K562 (cell line): ENCODE measurements around the gene TMEM191B. TPM values are rescaled to one million over a fixed set of nuclear protein-coding genes. Genes with fewer than 3 reads are reported as not detected.
"Not testable (repeated sequence)": the region's sequence is repeated elsewhere in the genome, so short reads cannot be mapped to it uniquely, and the experiment has no call there.

Source experiments
- ATAC-seq: fragments of 200-7000 bp; cut with Tn5 transposase; 3 replicates; pipeline ENCODE4 v1.9.1; 2020; ENCODE audit warnings: moderate library complexity
- BruUV-seq: library from RNA; stranded (reverse); fragments of 400-500 nt; replicated peaks from 2 replicates; lab custom pipeline; 2021; lab: Mats Ljungman, UMichigan
- CTCF ChIA-PET: fragments of 300-600 bp; formaldehyde crosslinking; extraction: SDS; loops from one replicate; lab custom pipeline; 2021; ENCODE audit warnings: low intra/inter-chr PET ratio; lab: Yijun Ruan, JAX
- POLR2A ChIA-PET: fragments of 300-600, 350-650 bp; sonication (Branson Sonifier 250); formaldehyde crosslinking; extraction: SDS; loops from one replicate; lab custom pipeline; 2021; ENCODE audit warnings: antibody characterized with exemption, inconsistent platforms; lab: Yijun Ruan, JAX
- DNase-seq, 4 experiments: peaks; one replicate each; pipeline versions ENCODE4 v3.0.0 to v3.0.0-alpha.2; 2011 to 2018; ENCODE audit warnings: low spot score in 3 of 4, mixed read lengths in 3 of 4; ENCODE audit errors: extremely low read depth in 1 of 4
- FAIRE-seq: peaks from 2 replicates; lab custom pipeline; 2011; peaks lifted over from hg19 to GRCh38; lab: Jason Lieb, UNC
- H2AFZ ChIP-seq: 2 replicates; pipeline ENCODE4 v1.6.0; 2011; ENCODE audit warnings: low read depth, low read length, control low read depth, inconsistent platforms
- H3K27ac ChIP-seq: fragments of 200-600 bp; 3 replicates; pipeline ENCODE4 v1.8.0; 2011; ENCODE audit warnings: low read depth, mild to moderate bottlenecking, control low read depth, inconsistent platforms, low read length, moderate library complexity, mixed read lengths; ENCODE audit errors: extremely low read depth
- H3K27me3 ChIP-seq, 2 experiments: fragments of 300-600 bp in 1 of 2; 2 replicates in 1 of 2; 3 replicates in 1 of 2; pipeline versions ENCODE4 v1.6.0 to v1.8.0; 2011; ENCODE audit warnings: inconsistent platforms in 2 of 2, low read length in 2 of 2, mild to moderate bottlenecking in 1 of 2, mixed read lengths in 1 of 2, moderate library complexity in 1 of 2; ENCODE audit not compliant: control insufficient read depth in 2 of 2, insufficient read depth in 2 of 2
- H3K36me3 ChIP-seq: fragments of 300-600 bp; 3 replicates; pipeline ENCODE4 v1.8.0; 2011; ENCODE audit warnings: mild to moderate bottlenecking, low read length, inconsistent platforms; ENCODE audit not compliant: control insufficient read depth, insufficient read depth
- H3K4me1 ChIP-seq, 2 experiments: fragments of 200-600 bp in 1 of 2; replicated peaks in 1 of 2; 2 replicates in 1 of 2; 3 replicates in 1 of 2; pipeline versions ENCODE4 v1.5.1 to v1.8.0; 2011; ENCODE audit warnings: inconsistent platforms in 2 of 2, low read length in 2 of 2, mild to moderate bottlenecking in 1 of 2, mixed read lengths in 1 of 2, moderate library complexity in 1 of 2; ENCODE audit not compliant: control insufficient read depth in 2 of 2, insufficient read depth in 2 of 2
- H3K4me2 ChIP-seq: 2 replicates; pipeline ENCODE4 v1.6.1; 2011; ENCODE audit warnings: low read length, control low read depth, inconsistent platforms, mixed read lengths; ENCODE audit not compliant: insufficient read depth
- H3K4me3 ChIP-seq: fragments of 200-600 bp; sonication (generic), shearing (Covaris generic); 2 replicates; pipeline ENCODE4 v1.5.1; 2016; ENCODE audit warnings: control low read depth, inconsistent platforms
- H3K79me2 ChIP-seq: fragments of 200-600 bp; 3 replicates; pipeline ENCODE4 v1.8.0; 2011; ENCODE audit warnings: low read length, inconsistent platforms; ENCODE audit not compliant: control insufficient read depth, insufficient read depth
- H3K9ac ChIP-seq, 2 experiments: 2 replicates each; pipeline versions ENCODE4 v1.6.0 to v1.6.1; 2011; ENCODE audit warnings: low read depth in 2 of 2, low read length in 2 of 2, control low read depth in 1 of 2, inconsistent platforms in 1 of 2, mild to moderate bottlenecking in 1 of 2, mixed read lengths in 1 of 2; ENCODE audit not compliant: insufficient read depth in 1 of 2
- H3K9me1 ChIP-seq: one replicate; pipeline ENCODE4 v1.6.0; 2011; ENCODE audit warnings: inconsistent platforms, mild to moderate bottlenecking, low read length, moderate library complexity; ENCODE audit not compliant: control insufficient read depth, insufficient read depth
- H3K9me3 ChIP-seq: replicated peaks from 2 replicates; pipeline ENCODE4 v1.5.1; 2011; ENCODE audit warnings: low read depth, low read length, inconsistent platforms; ENCODE audit not compliant: control insufficient read depth, insufficient read depth
- H4K20me1 ChIP-seq: replicated peaks from 2 replicates; pipeline ENCODE4 v1.6.1; 2011; ENCODE audit warnings: low read length, inconsistent platforms, mixed read lengths; ENCODE audit not compliant: control insufficient read depth, insufficient read depth
- WGBS: fragments of 100-300 bp; shearing (Covaris generic); methylation state at CpG from one replicate; pipeline ENCODE4 v1.1.6; 2016; ENCODE audit warnings: low coverage, mixed read lengths; ENCODE audit not compliant: insufficient coverage; ENCODE audit errors: missing lambda C conversion rate; 5-methylcytosine and 5-hydroxymethylcytosine counted together
- in situ Hi-C: fragments of 300-500 bp; cut with MboI; formaldehyde crosslinking; loops from 4 replicates; pipeline ENCODE4 v1.15.0; 2018; ENCODE audit warnings: inconsistent platforms, mixed read lengths
- intact Hi-C: fragments of 100-400 bp; cut with micrococcal nuclease; formaldehyde crosslinking; loops from 2 replicates; pipeline ENCODE4 v1.14.2; 2022
- polyA plus RNA-seq, 8 experiments: library from polyadenylated mRNA; depleted of rRNA in 4 of 8; stranded (reverse) in 5 of 8; unstranded in 3 of 8; fragments of >200 nt; fragmentation: Nextera tagmentation in 2 of 8; fragmentation: Illumina TruSeq in 1 of 8; extraction: Ambion mirVana in 2 of 8; extraction: Trizol in 1 of 8; gene quantifications; 2 replicates each; pipeline versions ENCODE4 v1.2.1 to v1.2.3, GENCODE V29; 2011 to 2014; ENCODE audit warnings: inconsistent platforms in 1 of 8, missing spikeins in 1 of 8
- total RNA-seq, 7 experiments: library from RNA; depleted of rRNA in 6 of 7; stranded (reverse); fragments of >200 nt in 6 of 7; fragmentation: Illumina TruSeq in 2 of 7; extraction: Trizol in 2 of 7; gene quantifications; 2 replicates each; pipeline versions ENCODE4 v1.2.1 to v1.2.3, GENCODE V29; 2011 to 2021; ENCODE audit warnings: low replicate concordance in 1 of 7

TMEM191B gene
- total and polyA plus RNA-seq, 9 of the 15 experiments (the other 6 are each of a cell fraction or from before 2014, with no cell fraction given) = 0.61 to 3.9 (median 0.65) TPM; not detected in 4

- ATAC-seq = peak; percentile 72
- H4K20me1 ChIP-seq, CTCF ChIA-PET, POLR2A ChIA-PET, DNase-seq, H2AFZ ChIP-seq, H3K36me3 ChIP-seq, BruUV-seq, H3K4me2 ChIP-seq, H3K4me3 ChIP-seq, in situ Hi-C loops, H3K27me3 ChIP-seq, H3K9me3 ChIP-seq, H3K27ac ChIP-seq, H3K9ac ChIP-seq, H3K79me2 ChIP-seq, FAIRE-seq, H3K9me1 ChIP-seq, H3K4me1 ChIP-seq, intact Hi-C loops: not testable (repeated sequence)
- WGBS = no CpG with 5 or more reads among the region's 6 CpGs
These were observed 4.8 kb upstream of the TMEM191B start for GRCh38 chr22:18522762-18523161.

GRCh38 chr22:18523328-18523727 is 4.3 kb upstream of the TMEM191B start:
- H3K79me2 ChIP-seq, CTCF ChIA-PET, H3K4me1 ChIP-seq, H3K36me3 ChIP-seq, DNase-seq, H3K27ac ChIP-seq, H3K4me2 ChIP-seq, H4K20me1 ChIP-seq, H3K27me3 ChIP-seq, H3K9me1 ChIP-seq, H3K9me3 ChIP-seq, POLR2A ChIA-PET, in situ Hi-C loops, H3K4me3 ChIP-seq, BruUV-seq, intact Hi-C loops, H3K9ac ChIP-seq, H2AFZ ChIP-seq, FAIRE-seq: not testable (repeated sequence)
- peak; percentile 83 for ATAC-seq
- no CpG with 5 or more reads among the region's 4 CpGs for WGBS
